HEK293T (cell line): ENCODE data around the gene EPHB6.

ENCODE experiments used
- CTCF ChIA-PET: fragments of 350-600 bp; formaldehyde crosslinking; extraction: SDS; loops from one replicate; lab custom pipeline; 2021; ENCODE audit warnings: antibody characterized with exemption, inconsistent platforms; lab: Yijun Ruan, JAX
- POLR2A ChIA-PET: fragments of 350-600 bp; formaldehyde crosslinking; extraction: SDS; loops from one replicate; lab custom pipeline; 2020; ENCODE audit warnings: antibody characterized with exemption, inconsistent platforms; lab: Yijun Ruan, JAX
- DNase-seq: peaks from one replicate; pipeline ENCODE4 v3.0.0; 2012; ENCODE audit warnings: mixed read lengths; ENCODE audit errors: extremely low spot score
- ARNT ChIP-seq: fragments of 450-650 bp; IDR thresholded peaks from 2 replicates; pipeline ENCODE4 v1.6.1; 2017; ENCODE audit warnings: mild to moderate bottlenecking
- BHLHE40 ChIP-seq: fragments of 450-650 bp; IDR thresholded peaks from 2 replicates; pipeline ENCODE4 v1.6.1; 2016; ENCODE audit warnings: mild to moderate bottlenecking, moderate library complexity, borderline replicate concordance
- CTBP1 ChIP-seq: fragments of 450-650 bp; IDR thresholded peaks from 2 replicates; pipeline ENCODE4 v1.6.1; 2016; ENCODE audit warnings: borderline replicate concordance
- ELF4 ChIP-seq: fragments of 450-650 bp; IDR thresholded peaks from 2 replicates; pipeline ENCODE4 v1.6.1; 2017; ENCODE audit warnings: antibody characterized with exemption
- FOXA1 ChIP-seq: fragments of 450-650 bp; IDR thresholded peaks from 2 replicates; pipeline ENCODE4 v1.6.1; 2016; ENCODE audit warnings: mild to moderate bottlenecking
- FOXK2 ChIP-seq: fragments of 450-650 bp; IDR thresholded peaks from 2 replicates; pipeline ENCODE4 v1.6.1; 2016; ENCODE audit warnings: mild to moderate bottlenecking
- FOXM1 ChIP-seq: fragments of 450-650 bp; IDR thresholded peaks from 2 replicates; pipeline ENCODE4 v1.6.1; 2017; ENCODE audit warnings: mild to moderate bottlenecking, borderline replicate concordance
- HDGF ChIP-seq: fragments of 450-650 bp; IDR thresholded peaks from 2 replicates; pipeline ENCODE4 v1.6.1; 2017; ENCODE audit warnings: antibody characterized with exemption, borderline replicate concordance
- L3MBTL2 ChIP-seq: fragments of 450-650 bp; conservative IDR thresholded peaks from 2 replicates; pipeline ENCODE4 v1.6.1; 2016; ENCODE audit warnings: mild to moderate bottlenecking
- LEF1 ChIP-seq: fragments of 450-650 bp; IDR thresholded peaks from 2 replicates; pipeline ENCODE4 v1.6.1; 2017; ENCODE audit warnings: mild to moderate bottlenecking, borderline replicate concordance
- NFRKB ChIP-seq: fragments of 450-650 bp; IDR thresholded peaks from 2 replicates; pipeline ENCODE4 v1.6.1; 2016; ENCODE audit warnings: mild to moderate bottlenecking, moderate library complexity
- SP1 ChIP-seq: fragments of 450-650 bp; IDR thresholded peaks from 2 replicates; pipeline ENCODE4 v1.6.1; 2017
- SUZ12 ChIP-seq: fragments of 450-650 bp; IDR thresholded peaks from 2 replicates; pipeline ENCODE4 v1.6.1; 2016; ENCODE audit warnings: mild to moderate bottlenecking
- TARDBP ChIP-seq: fragments of 450-650 bp; IDR thresholded peaks from 2 replicates; pipeline ENCODE4 v1.6.1; 2016
- ZNF384 ChIP-seq: fragments of 450-650 bp; IDR thresholded peaks from 2 replicates; pipeline ENCODE4 v1.6.1; 2016
- TF ChIP-seq, protein P1 (sequence below): fragments of 450-650 bp; IDR thresholded peaks from 2 replicates; pipeline ENCODE4 v1.6.1; 2016

EPHB6 gene

DNA sequence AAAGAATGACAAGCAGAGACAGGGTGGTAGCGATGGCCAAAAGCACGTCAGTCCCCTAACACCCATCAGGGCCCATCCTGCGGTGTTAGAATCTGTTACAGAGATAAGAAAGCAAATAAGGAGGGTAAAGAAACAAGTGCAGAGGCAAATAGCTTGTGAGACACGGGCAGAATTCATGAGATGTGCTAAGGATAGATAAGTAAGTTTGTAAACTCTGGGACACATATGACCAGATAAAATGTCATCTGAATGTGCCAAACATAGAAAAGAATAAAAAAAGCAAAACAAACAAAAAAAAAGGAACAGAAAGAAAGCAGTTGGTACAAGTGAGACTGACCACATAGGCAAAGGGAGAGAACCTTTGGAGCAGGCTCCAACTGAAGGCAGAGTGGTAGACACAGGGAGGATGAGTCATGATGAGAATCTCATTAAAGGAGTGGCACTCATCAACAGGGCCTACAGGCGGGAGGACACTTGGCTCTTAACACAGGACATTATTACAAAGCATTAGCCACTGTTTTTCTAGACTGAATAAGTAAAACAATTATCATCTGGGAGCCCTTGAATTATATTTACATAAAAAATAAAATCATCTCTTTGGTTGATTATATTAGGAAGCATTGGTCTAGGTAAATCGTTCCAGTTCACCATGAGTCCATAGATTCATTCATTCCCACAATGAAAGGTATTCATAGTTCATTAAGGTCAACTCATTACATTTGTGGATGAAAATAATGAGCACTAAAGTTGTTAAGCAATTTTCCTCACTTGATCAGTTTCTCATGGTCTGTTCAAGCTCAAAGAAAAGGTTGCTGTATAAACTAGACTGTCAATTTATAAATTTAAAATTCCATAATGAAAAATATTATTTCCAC is 21.5 kb upstream of the EPHB6 start:
- CTCF ChIA-PET, result no interaction called here
- TF ChIP-seq L3MBTL2, result no peak
- TF ChIP-seq ARNT, result no peak
- TF ChIP-seq LEF1, result no peak
- no peak for TF ChIP-seq ZNF384
- TF ChIP-seq, protein P1, sequence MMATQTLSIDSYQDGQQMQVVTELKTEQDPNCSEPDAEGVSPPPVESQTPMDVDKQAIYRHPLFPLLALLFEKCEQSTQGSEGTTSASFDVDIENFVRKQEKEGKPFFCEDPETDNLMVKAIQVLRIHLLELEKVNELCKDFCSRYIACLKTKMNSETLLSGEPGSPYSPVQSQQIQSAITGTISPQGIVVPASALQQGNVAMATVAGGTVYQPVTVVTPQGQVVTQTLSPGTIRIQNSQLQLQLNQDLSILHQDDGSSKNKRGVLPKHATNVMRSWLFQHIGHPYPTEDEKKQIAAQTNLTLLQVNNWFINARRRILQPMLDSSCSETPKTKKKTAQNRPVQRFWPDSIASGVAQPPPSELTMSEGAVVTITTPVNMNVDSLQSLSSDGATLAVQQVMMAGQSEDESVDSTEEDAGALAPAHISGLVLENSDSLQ, result no peak
- TF ChIP-seq FOXA1, result no peak
- TF ChIP-seq SUZ12, result no peak
- TF ChIP-seq FOXM1, result no peak
- TF ChIP-seq BHLHE40, result no peak
- TF ChIP-seq ELF4, result no peak
- TF ChIP-seq CTBP1, result no peak
- no peak for DNase-seq
- POLR2A ChIA-PET, result no interaction called here

DNA sequence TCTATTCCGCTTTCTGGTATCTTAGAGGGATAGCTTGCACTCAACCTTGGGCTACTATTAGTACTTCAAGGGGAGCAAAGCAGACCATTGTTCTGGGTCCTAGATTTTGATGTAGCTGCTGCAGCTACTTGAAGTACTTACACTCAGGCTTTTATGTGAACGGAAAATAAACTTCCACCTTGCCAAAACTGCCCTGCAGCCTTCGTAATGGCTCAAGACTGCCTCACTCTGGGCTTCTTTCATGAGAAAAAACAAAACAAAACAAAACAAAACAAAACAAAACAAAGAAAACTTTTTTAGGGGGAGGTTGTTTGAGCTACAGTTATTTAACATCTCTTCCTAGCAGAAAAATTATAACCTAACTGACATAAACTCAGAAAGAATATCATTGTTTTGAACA is 19.4 kb upstream of the EPHB6 start:
- DNase-seq, result no peak
- TF ChIP-seq BHLHE40 (no peak), FOXA1 (no peak), ARNT (no peak), ZNF384 (no peak), L3MBTL2 (no peak), FOXK2 (no peak), NFRKB (no peak), HDGF (no peak), ELF4 (no peak), TARDBP (no peak), SP1 (no peak), FOXM1 (no peak), CTBP1 (no peak), LEF1 (no peak), SUZ12 (no peak)
- TF ChIP-seq, protein P1, result no peak
- POLR2A ChIA-PET, result no interaction called here
- CTCF ChIA-PET, result interaction anchor here (0.6 to 0.7 kb wide), 3 partner anchors 16 to 380 kb away, joined by 3 to 5 read pairs (median 5); no protein-coding TSS in a partner anchor

DNA sequence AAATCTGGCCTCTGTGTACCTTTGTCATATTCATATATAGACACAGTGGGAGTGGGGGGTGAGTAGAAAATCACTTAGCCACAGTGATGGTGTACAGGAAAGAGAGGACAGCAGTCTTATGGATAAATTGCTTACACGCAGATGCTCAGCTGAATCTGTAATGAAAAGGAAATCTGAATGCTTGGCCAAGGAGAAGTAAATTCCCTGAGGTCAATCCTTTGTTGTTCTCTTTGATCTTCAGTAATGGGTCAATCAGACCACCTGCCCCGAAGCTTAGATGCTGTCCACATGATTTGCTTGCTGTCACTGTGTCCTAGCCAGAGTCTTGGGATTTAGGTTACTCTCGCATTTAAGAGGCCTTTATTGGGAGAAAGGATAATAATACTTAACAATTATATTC is 18.4 kb upstream of the EPHB6 start:
- CTCF ChIA-PET, result interaction anchor here (0.5 kb wide), 1 partner anchor 339 kb away, joined by 3 read pairs; no protein-coding TSS in a partner anchor
- POLR2A ChIA-PET, result no interaction called here
- TF ChIP-seq FOXK2, result no peak
- TF ChIP-seq SUZ12, result no peak
- TF ChIP-seq LEF1, result no peak
- TF ChIP-seq TARDBP, result no peak
- TF ChIP-seq CTBP1, result no peak
- TF ChIP-seq FOXA1, result no peak
- TF ChIP-seq, protein P1, result no peak
- no peak for TF ChIP-seq ZNF384
- TF ChIP-seq L3MBTL2, result no peak
- no peak for TF ChIP-seq ELF4
- TF ChIP-seq FOXM1, result no peak
- no peak for TF ChIP-seq SP1
- TF ChIP-seq NFRKB, result no peak
- TF ChIP-seq HDGF, result no peak
- no peak for TF ChIP-seq ARNT
- TF ChIP-seq BHLHE40, result no peak
- no peak for DNase-seq

DNA sequence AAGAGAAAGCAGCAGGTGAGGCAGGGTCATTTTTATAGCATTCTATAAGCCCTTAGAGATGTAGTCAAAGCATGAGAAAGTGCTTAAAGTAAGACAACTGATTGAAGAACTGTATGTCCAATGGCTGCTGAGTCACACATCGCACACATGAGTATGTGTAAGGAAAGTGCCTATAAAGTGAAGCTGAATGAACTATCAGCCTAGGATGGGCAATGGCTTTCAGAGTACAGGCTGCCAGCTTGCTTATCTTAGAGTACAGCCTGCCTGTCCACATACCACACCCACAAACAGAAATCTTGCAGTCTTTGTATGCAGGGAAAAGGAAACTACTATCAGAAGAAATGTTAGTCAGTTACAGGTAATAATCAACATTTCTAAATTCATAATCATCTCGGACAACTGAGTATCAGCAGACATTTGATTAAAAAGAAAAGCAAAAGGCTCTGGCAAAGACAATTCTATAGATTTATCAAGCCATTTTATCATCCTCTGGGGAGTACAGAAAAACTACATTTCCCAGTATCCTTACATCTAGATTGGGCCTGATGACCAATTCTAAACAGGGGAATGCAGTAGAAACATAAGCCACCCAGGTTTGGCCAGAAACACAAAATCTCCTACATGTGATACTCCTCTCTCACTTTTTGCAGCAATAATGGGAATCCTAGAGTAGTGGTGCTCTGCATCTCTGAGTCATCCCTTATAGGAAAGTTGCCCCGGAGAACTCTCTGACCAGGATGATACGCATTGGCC is 16.2 kb upstream of the EPHB6 start:
- TF ChIP-seq FOXM1, result no peak
- TF ChIP-seq, protein P1, result no peak
- no peak for TF ChIP-seq SUZ12
- TF ChIP-seq ELF4, result no peak
- no peak for TF ChIP-seq HDGF
- no peak for TF ChIP-seq LEF1
- TF ChIP-seq CTBP1, result no peak
- no peak for TF ChIP-seq FOXK2
- ChIA-PET POLR2A (no interaction called here), CTCF (no interaction called here)

DNA sequence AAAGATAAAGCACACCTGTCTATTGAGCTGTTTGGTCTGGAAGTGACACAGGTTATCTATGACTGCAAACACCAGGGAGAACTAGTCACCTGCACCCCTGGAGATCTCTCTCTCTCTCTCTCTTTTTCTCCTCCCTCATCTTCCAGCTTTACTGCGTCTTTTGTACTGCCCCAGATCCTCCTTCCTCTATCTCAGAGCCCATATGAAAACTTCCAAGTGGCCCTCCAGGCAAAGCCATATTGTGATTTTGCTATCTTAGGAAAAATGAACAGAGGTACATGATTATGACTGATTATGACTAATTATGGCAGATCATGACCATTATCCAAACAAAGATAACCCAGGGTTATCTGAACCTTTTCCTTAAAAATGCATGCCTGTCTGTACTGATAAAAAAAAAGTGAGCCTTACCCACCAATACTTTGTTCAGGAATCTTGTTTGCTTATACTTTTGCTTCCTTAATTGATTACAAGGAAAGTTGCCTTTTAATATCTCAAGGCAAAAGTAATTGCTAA is 12.6 kb upstream of the EPHB6 start:
- TF ChIP-seq TARDBP (no peak), NFRKB (no peak), ZNF384 (no peak), CTBP1 (no peak), HDGF (no peak), FOXA1 (no peak), SP1 (no peak), ARNT (no peak), BHLHE40 (no peak), FOXM1 (no peak), LEF1 (no peak), FOXK2 (no peak), L3MBTL2 (no peak), SUZ12 (no peak), ELF4 (no peak)
- TF ChIP-seq, protein P1, result no peak
- POLR2A ChIA-PET, result no interaction called here
- CTCF ChIA-PET, result interaction anchor here (1.0 to 1.4 kb wide), 2 partner anchors 24 to 373 kb away, joined by 3 to 4 read pairs; no protein-coding TSS in a partner anchor
- DNase-seq, result no peak

More for the DNA sequence above, 16.2 kb upstream of the EPHB6 start:
- DNase-seq, result no peak
